Activated gamma-delta T cell treated with anti-CD3 and anti-CD28 coated beads, Interleukin-2, amount 50 U/mL, for 16 hours (primary cell): ENCODE results near the gene ACTG1.

ENCODE experiments used
- DNase-seq: peaks from one replicate; pipeline ENCODE4 v3.0.0-alpha.2; 2020; ENCODE audit warnings: low read depth

The ACTG1 gene

GRCh38 chr17:81481815-81482505 lies 30.6 kb downstream of the ACTG1 start:
- DNase-seq: no peak

GRCh38 chr17:81481073-81481799 lies 31.4 kb downstream of the ACTG1 start:
- peak; percentile 25 for DNase-seq

- DNase-seq: no peak
Observed at GRCh38 chr17:81480140-81481072, 32.2 kb downstream of the ACTG1 start.

GRCh38 chr17:81479175-81480071 lies 33.2 kb downstream of the ACTG1 start:
- no peak for DNase-seq

- no peak for DNase-seq
Observed at GRCh38 chr17:81478119-81478518, 34.5 kb downstream of the ACTG1 start.

GRCh38 chr17:81477173-81477572 lies 35.4 kb downstream of the ACTG1 start:
- DNase-seq: no peak

- DNase-seq: no peak
Observed at GRCh38 chr17:81476635-81477034, 36.0 kb downstream of the ACTG1 start.

- DNase-seq: no peak
Observed at GRCh38 chr17:81476097-81476496, 36.5 kb downstream of the ACTG1 start.

- no peak for DNase-seq
Observed at GRCh38 chr17:81474958-81475357, 37.6 kb downstream of the ACTG1 start.

- no peak for DNase-seq
Observed at GRCh38 chr17:81473019-81473418, 39.6 kb downstream of the ACTG1 start.

GRCh38 chr17:81471818-81472456 lies 40.7 kb downstream of the ACTG1 start:
- DNase-seq: no peak

- DNase-seq: no peak
Observed at GRCh38 chr17:81470944-81471817, 41.4 kb downstream of the ACTG1 start.

GRCh38 chr17:81470270-81470943 lies 42.2 kb downstream of the ACTG1 start:
- no peak for DNase-seq

- no peak for DNase-seq
Observed at GRCh38 chr17:81469266-81469665, 43.3 kb downstream of the ACTG1 start.

- no peak for DNase-seq
Observed at GRCh38 chr17:81468770-81469121, 43.9 kb downstream of the ACTG1 start.

- no peak for DNase-seq
Observed at GRCh38 chr17:81468111-81468769, 44.4 kb downstream of the ACTG1 start.

GRCh38 chr17:81466564-81467472 lies 45.8 kb downstream of the ACTG1 start:
- no peak for DNase-seq

- no peak for DNase-seq
Observed at GRCh38 chr17:81465910-81466309, 46.7 kb downstream of the ACTG1 start.
